Activated CD4-positive, CD25-positive, alpha-beta regulatory T cell treated with anti-CD3 and anti-CD28 coated beads, Interleukin-2, amount 50 U/mL, for 16 hours (primary cell): ENCODE measurements around the gene SYT17.

Experiments used
- DNase-seq: peaks from one replicate; pipeline ENCODE4 v3.0.0-alpha.2; 2020; ENCODE audit warnings: low read depth, low spot score

SYT17 gene

GRCh38 chr16:19167710-19168370 is at the start of gene SYT17:
SYT17 (plus strand) TSS chr16:19168240; CDS start chr16:19168647, 407 bp downstream.
- no peak for DNase-seq

- DNase-seq: no peak
Observed at GRCh38 chr16:19118938-19119431, 49.1 kb upstream of the SYT17 start.

- no peak for DNase-seq
Observed at GRCh38 chr16:19119564-19119963, 48.5 kb upstream of the SYT17 start.

GRCh38 chr16:19123535-19124178 is 44.4 kb upstream of the SYT17 start:
- DNase-seq: no peak

- no peak for DNase-seq
Observed at GRCh38 chr16:19126300-19126699, 41.7 kb upstream of the SYT17 start.

- DNase-seq: no peak
Observed at GRCh38 chr16:19127205-19127604, 40.8 kb upstream of the SYT17 start.

GRCh38 chr16:19127674-19128131 is 40.3 kb upstream of the SYT17 start:
- DNase-seq: no peak

GRCh38 chr16:19128454-19129200 is 39.4 kb upstream of the SYT17 start:
- no peak for DNase-seq

GRCh38 chr16:19130385-19130784 is 37.7 kb upstream of the SYT17 start:
- no peak for DNase-seq

- DNase-seq: no peak
Observed at GRCh38 chr16:19130852-19131824, 36.9 kb upstream of the SYT17 start.

GRCh38 chr16:19131825-19132218 is 36.2 kb upstream of the SYT17 start:
- DNase-seq: no peak

GRCh38 chr16:19132255-19132654 is 35.8 kb upstream of the SYT17 start:
- no peak for DNase-seq

- DNase-seq: no peak
Observed at GRCh38 chr16:19132898-19133297, 35.1 kb upstream of the SYT17 start.

GRCh38 chr16:19133600-19133999 is 34.4 kb upstream of the SYT17 start:
- no peak for DNase-seq

GRCh38 chr16:19135201-19135842 is 32.7 kb upstream of the SYT17 start:
- no peak for DNase-seq

GRCh38 chr16:19135896-19136438 is 32.1 kb upstream of the SYT17 start:
- DNase-seq: no peak

- no peak for DNase-seq
Observed at GRCh38 chr16:19136549-19137196, 31.4 kb upstream of the SYT17 start.

GRCh38 chr16:19137201-19138128 is 30.6 kb upstream of the SYT17 start:
- DNase-seq: no peak

GRCh38 chr16:19138601-19139000 is 29.4 kb upstream of the SYT17 start:
- no peak for DNase-seq
